HG02763 (cell line): Measurements from ENCODE around the gene RIN3.

ENCODE experiments used
- ATAC-seq: cut with Tn5 transposase; IDR thresholded peaks from one replicate; pipeline ENCODE4 v1.9.1; 2021; ENCODE audit warnings: mild to moderate bottlenecking, moderate library complexity; ENCODE audit not compliant: unreplicated experiment

Gene RIN3

DNA sequence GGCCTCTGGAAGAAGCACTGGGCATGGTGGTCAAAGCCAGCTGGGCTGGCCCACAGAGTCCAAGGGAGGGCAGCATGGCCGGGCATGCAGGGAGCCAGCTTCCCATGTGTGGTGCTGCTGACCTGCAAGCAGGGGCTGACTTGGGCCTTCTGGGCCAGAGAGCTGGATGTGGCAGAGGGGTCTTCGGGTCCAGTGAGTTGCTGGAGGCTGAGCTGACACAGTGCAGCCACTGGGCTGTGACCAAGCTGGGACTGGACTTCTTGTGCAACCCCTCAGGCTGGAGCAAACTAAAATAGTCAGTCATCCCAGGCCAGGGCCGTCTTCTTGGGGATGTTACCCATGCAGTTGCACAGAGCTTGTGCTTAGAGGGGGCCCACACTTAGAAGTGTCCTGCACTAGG, 7.3 kb upstream of the RIN3 start:
- no peak for ATAC-seq

DNA sequence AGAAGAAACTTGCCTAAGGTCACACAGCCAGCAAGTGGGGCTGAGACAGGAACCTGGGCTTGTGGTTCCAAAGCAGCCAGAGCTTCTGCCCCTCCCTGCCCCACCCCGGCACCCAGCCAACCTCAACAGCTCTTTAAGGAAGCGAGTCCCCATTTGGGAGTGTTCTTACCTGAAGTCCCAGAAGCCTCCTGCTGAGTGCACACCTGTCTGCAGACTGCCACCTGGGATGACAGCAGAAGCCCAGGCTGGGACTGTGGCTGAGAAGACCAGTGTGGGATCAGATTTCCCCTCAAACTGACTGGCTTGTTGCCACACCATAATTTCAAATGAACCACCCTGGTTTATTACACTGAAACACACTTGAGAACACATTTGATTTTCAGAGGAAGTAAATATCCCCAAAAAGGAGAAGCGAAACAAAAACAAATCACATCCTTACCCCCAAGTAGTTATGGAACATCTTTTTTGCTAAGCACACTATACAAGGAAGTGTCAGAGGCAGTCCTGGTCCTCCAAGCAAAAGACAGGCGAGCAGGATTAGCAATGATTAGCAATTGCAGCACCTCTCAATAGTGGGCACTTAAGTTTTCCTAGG, 6.3 kb upstream of the RIN3 start:
- ATAC-seq, result no peak

GRCh38 chr14:92510972-92511371, 2.6 kb upstream of the RIN3 start:
- ATAC-seq, result no peak

DNA sequence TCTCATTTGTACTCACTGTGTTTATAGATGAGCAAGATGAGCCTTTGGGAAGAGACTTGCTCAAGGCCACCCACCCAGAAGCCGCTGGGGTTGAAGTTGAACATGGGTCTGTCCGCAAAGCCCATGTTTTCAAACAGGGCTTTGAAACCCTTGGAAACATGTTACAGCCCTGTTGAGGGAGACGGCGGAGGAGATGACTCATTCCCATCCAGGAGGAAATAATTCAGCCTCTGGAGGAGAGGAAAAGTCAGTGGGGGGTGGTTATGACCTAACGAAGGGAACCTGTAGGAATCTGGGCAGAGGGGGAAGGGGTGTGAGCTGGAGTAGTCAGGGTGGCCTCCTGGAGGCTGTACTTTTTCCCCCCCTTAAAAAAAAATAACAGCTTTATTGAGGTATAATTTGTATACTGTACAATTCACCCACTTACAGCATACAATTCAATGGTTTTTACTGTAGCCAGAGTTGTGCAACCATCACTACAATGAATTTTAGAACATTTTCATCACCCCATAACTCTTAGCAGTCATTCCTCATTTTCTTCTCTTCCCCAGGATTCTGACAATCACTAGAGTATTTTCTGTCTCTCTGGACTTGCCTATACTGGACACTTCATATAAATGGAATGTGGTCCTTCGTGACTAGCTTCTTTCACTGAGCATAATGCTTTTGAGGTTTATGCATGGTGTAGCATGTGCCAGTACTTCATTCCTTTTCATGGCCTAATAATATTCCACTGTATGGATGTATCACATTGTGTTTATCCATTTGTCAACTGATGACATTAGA, 1.9 kb upstream of the RIN3 start:
- no peak for ATAC-seq

DNA sequence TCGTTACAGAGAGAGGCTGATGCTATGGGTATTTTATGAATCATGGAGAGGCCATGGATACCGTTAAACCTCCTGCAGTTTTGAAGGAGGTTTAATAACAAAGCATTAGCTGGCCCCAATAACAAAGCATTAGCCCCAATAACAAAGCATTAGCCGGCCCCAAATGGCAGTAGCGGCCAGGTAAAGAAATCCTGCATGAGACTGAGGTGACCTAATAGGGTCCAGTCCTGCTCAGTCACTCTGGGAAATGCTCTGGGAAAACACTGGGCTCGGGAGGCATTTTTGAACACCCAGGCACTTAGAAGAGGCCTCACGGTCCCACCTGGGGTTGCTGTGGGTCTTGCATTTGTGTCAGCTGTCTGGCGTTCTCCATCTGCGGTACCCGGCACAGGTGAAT, 776 bp upstream of the RIN3 start:
- ATAC-seq, result no peak

GRCh38 chr14:92513966-92514843, 624 bp downstream of the RIN3 start:
- no peak for ATAC-seq

DNA sequence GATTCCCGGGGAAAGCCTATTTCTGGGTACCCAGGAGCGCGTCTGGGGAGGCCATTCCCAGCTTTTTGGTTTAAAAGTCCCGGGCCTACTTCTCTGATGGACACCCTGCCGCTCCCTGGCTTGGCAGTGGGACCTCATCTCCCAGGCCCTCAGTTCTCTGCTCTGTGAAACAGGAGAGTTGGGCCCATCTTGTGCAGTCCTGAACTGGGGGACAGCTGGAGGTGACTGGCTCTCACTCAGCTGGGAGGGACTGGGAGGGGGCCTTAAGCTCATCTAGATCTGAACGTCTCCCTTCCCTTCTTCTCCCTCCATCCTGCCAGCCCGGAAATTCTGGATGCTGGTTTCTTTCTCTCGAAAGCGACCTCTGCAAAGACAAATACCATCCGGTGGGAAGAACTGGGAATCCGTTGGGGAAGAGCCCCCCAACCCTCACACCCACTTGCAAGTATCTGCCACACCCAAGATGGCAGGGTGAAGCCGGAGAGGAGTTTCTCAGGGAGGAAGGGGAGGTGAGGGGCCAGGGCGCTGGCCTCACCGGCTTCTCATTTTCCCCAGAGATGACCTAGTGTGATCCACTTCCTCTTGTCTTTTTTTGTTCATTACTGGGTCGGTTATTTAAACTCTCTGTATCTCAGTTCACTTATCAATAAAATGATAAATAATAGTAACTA, 1.4 kb downstream of the RIN3 start:
- ATAC-seq, result no peak

- no peak for ATAC-seq
These were observed 2.2 kb downstream of the RIN3 start for GRCh38 chr14:92515546-92516343.

- ATAC-seq, result no peak
These were observed 2.9 kb downstream of the RIN3 start for GRCh38 chr14:92516344-92516965.

DNA sequence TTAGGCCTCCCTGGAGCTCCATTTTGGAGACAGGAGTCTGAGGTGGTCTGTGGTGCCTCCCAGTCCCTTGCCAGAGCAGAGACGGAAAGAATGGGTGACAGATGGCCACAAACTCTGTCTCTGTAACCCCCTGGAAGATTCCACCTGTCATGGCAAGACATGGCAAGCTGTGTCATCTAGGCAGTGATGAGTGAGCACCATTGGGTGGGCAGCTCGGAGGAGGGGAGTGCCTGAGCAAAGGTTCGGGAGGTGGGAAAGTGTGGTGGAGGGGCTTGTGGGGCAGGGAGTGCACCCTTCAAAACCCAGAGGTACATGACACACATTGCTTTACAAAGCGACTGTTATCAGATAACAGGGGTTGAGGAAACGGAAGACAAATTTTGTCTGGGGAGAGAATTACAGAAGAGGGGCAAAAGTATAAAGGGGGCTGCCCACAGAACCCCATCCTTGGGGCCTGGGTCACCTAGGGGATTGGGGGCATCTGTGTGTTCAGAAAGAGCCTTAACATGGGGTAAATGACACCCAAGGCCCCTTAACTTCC, 3.5 kb downstream of the RIN3 start:
- no peak for ATAC-seq

- no peak for ATAC-seq
These were observed 4.2 kb downstream of the RIN3 start for GRCh38 chr14:92517761-92518160.

DNA sequence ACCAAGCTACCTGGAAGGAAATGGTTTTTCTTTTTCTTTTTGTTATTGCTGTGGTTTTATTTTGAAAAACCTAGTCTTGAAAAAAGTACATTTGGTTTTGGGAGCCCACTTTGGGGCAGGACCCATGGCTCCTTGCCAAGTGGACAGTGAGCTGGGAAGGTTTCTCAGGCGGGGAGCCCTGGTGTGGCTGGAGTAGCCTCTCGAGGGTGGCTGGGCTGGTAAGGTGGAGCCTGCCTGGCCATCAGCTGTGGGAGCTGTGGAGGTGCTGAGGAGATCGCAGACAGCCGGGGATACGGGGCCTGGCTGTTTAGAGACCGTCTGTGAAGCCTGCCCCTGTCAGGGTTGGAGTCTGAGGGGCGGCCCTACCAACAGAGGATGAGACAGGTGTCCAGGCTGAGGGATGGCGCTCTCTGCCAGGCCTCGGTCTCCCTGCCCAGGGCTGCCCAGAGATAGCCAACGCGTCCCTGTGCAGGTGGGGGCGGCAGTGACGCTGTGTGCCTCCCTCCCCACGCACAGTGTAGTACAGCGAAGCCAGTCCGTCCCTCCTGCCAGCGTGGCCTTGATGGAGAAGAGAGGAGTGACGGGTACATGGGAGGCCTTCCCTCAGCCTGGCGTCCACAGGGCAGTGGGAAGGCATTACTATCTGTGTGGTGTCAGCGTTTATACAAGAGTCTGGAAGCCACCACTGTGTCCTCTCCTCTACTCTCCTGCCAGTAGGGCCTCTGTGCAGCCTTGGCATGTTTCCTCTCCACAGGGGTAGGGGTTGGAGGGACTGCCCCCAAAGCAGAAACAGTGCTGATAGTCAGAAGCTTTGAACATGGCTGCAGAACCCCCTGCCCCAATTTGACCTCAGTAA, 5.9 kb downstream of the RIN3 start:
- ATAC-seq, result no peak

DNA sequence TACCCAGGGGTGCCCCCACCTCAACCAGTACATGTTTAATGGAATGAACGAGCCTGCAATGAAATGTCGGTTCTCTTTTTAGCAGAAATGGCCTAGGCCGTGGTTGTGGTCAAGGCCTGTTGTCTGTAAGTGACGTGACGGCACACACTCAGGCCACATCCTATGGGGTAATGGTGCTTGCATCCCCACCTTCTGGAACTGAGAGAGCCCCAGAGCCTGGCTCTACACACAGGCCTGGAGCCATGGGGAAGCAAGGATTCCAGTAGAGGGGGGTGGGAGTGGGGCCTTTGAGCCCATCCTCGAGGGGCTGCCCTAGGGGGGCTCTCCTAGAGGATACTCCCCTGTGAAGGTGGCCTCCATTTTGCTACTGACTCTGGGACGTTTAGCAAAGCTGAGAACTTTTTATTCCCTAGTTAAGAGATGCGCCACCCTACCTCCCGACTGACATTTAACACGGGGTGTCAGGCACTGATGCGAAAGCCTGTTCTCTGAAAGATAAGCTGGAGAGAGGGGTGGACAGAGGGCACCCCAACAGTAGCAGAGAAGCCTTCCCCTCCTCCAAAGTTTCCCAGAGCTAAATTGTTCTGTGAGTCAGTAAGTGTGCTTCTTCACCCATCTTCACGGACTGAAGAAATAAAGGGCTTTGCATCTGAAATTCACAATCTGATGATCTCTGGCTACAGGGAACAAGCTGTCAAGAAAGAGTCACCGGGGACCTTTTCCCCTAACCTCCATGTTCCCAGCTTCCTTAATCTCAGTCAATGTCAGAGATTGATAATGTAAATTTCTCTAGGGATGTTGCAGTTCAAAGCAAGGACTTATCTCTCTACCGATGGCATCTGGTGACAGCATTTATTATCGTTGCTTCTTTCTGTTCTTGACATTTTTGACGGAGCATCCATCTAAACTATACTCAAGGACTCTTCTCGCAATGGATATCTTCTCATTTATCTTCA, 6.8 kb downstream of the RIN3 start:
- ATAC-seq, result no peak

- no peak for ATAC-seq
These were observed 7.5 kb downstream of the RIN3 start for GRCh38 chr14:92521058-92521415.

DNA sequence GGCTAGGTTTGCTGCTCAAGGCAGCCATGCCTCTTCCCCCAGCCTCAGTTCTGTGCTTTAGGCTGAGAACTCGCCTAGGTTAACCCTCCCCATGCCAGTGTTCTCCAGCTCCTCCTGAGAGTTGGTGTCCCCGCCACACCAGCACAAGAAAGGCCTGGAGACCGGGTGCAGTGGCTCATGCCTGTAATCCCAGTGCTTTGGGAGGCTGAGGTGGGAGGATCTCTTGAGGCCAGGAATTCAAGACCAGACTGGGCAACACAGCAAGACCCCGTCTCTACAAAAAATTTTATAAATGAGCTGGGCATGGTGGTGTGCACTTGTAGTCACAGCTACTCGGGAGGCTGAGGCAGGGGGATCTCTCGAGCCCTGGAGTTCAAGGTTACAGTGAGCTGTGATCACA, 10.2 kb downstream of the RIN3 start:
- no peak for ATAC-seq

DNA sequence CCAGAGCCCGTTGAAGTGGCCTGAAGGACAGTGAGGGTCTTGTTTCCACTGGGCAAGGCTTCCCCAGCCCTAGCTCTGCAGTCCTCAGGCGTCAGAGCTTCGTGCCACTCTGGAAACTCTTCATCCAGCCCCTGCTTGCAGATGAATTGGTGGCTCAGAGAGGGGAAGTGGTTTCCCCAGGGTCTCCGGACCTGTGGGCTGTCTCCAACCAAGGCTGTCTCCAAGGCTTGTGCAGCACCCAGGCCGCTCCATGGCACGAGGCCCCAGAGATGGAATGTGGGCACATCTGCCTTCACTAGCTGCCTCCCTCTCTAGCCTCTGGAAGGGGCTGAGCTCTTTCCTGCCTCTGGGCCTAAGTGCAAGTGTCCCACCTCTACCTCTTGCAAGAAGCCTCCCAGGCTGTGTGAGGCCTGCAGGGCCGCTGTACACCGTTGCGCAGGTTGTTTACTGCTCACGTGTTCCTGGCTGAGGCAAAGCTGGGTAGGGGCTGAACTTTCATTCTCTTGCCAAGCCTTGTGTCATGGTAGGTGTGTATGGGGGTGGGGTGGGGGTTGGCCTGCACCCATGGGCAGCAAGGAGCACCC, 11.1 kb downstream of the RIN3 start:
- ATAC-seq, result no peak

- no peak for ATAC-seq
These were observed 11.9 kb downstream of the RIN3 start for GRCh38 chr14:92525322-92526095.
